ENCODE data around the gene CD160.

- TF ChIP-seq CTCF (conservative IDR thresholded peaks at IDR 0.05) (no peak), EZH2 (IDR thresholded peaks at IDR 0.05; ENCODE audit: low read depth) (no peak)
Observed at GRCh38 chr1:145696630-145696960, 22.7 kb upstream of the CD160 start.
